Panc1 (cell line): Measurements from ENCODE around the gene GFER. TPM values are rescaled to one million over a fixed set of nuclear protein-coding genes. Genes with fewer than 3 reads are reported as not detected.

Experiments
- ATAC-seq: fragments of 200-7000 bp; cut with Tn5 transposase; 2 replicates; pipeline ENCODE4 v1.9.1; 2020; ENCODE audit warnings: mild to moderate bottlenecking, moderate library complexity
- BruUV-seq: library from RNA; stranded (reverse); fragments of 400-500 nt; replicated peaks from 2 replicates; lab custom pipeline; 2021; lab: Mats Ljungman, UMichigan
- CTCF ChIA-PET: fragments of 300-600 bp; sonication (Branson Sonifier 250); formaldehyde crosslinking; loops from one replicate; lab custom pipeline; 2022; ENCODE audit warnings: antibody characterized with exemption; lab: Charles Lee
- POLR2A ChIA-PET: fragments of 300-600 bp; sonication (Branson Sonifier 250); formaldehyde crosslinking; loops from one replicate; lab custom pipeline; 2022; ENCODE audit warnings: antibody characterized with exemption; lab: Charles Lee
- DNase-seq: peaks from one replicate; pipeline ENCODE4 v3.0.0-alpha.2; 2010; ENCODE audit warnings: low read depth, low spot score
- H3K27ac ChIP-seq: 2 replicates; pipeline ENCODE4 v1.5.1; 2011; ENCODE audit warnings: mild to moderate bottlenecking, low read length, inconsistent platforms
- H3K27me3 ChIP-seq: fragments of 200-500 bp; sonication (Bioruptor generic); 2 replicates; pipeline ENCODE4 v1.6.0; 2014; ENCODE audit warnings: low read length, inconsistent platforms; ENCODE audit not compliant: control insufficient read depth, insufficient read depth
- H3K36me3 ChIP-seq: fragments of 200-500 bp; sonication (Bioruptor generic); 2 replicates; pipeline ENCODE4 v1.5.1; 2014; ENCODE audit warnings: inconsistent platforms, mild to moderate bottlenecking, low read length, moderate library complexity; ENCODE audit not compliant: control insufficient read depth, insufficient read depth
- H3K4me1 ChIP-seq: 2 replicates; pipeline ENCODE4 v1.5.1; 2011; ENCODE audit warnings: inconsistent platforms, mild to moderate bottlenecking, low read length, moderate library complexity; ENCODE audit not compliant: control insufficient read depth, insufficient read depth
- H3K4me3 ChIP-seq, 2 experiments: 2 replicates each; pipeline ENCODE4 v1.5.1; 2011 to 2012; ENCODE audit warnings: low read depth in 2 of 2, low read length in 2 of 2, mild to moderate bottlenecking in 2 of 2, inconsistent platforms in 1 of 2, moderate library complexity in 1 of 2
- H3K9me3 ChIP-seq: fragments of 200-500 bp; sonication (Bioruptor generic); 2 replicates; pipeline ENCODE4 v1.5.1; 2014; ENCODE audit warnings: low read depth, mild to moderate bottlenecking, inconsistent platforms, low read length, moderate library complexity; ENCODE audit not compliant: control insufficient read depth, insufficient read depth
- CTCF ChIP-seq: fragments of 450-650 bp; IDR thresholded peaks from 2 replicates; pipeline ENCODE4 v1.5.1; 2017; ENCODE audit warnings: mild to moderate bottlenecking
- POLR2AphosphoS5 ChIP-seq: IDR thresholded peaks from 2 replicates; pipeline ENCODE4 v1.6.1; 2012; ENCODE audit warnings: mild to moderate bottlenecking, low read depth, low read length, moderate library complexity
- REST ChIP-seq, 2 experiments: IDR thresholded peaks; 2 replicates each; pipeline ENCODE4 v1.6.1; 2011 to 2012; ENCODE audit warnings: low read depth in 2 of 2, control low read depth in 1 of 2, low read length in 1 of 2, mild to moderate bottlenecking in 1 of 2, moderate library complexity in 1 of 2; ENCODE audit not compliant: insufficient read depth in 1 of 2
- SIN3A ChIP-seq: IDR thresholded peaks from 2 replicates; pipeline ENCODE4 v1.6.1; 2012; ENCODE audit warnings: low read depth, mild to moderate bottlenecking, low read length, moderate library complexity, borderline replicate concordance; ENCODE audit not compliant: insufficient read depth
- TCF7L2 ChIP-seq: IDR thresholded peaks from 2 replicates; pipeline ENCODE4 v1.6.1; 2011; ENCODE audit warnings: mild to moderate bottlenecking, low read depth, low read length, inconsistent platforms
- in situ Hi-C: cut with HindIII; loops from 2 replicates; pipeline ENCODE4 v1.10.0; 2016; ENCODE audit warnings: low sequenced_read_pairs, low pct_unique_long_range_greater_than_20kb
- intact Hi-C: fragments of 100-400 bp; cut with micrococcal nuclease; formaldehyde crosslinking; loops from one replicate; pipeline ENCODE4 v1.10.0; 2022; ENCODE audit not compliant: unreplicated experiment
- total RNA-seq: library from RNA; stranded (reverse); gene quantifications from one replicate; pipeline ENCODE4 v1.2.1, GENCODE V29; 2021; ENCODE audit not compliant: unreplicated experiment

Gene GFER
- total RNA-seq, 1 experiment from 2014 or later, result 49.2 TPM

GRCh38 chr16:2028146-2028545 is 44.2 kb downstream of the GFER start:
- CTCF ChIA-PET, result no interaction called here
- intact Hi-C loops (loop anchor here (10.0 kb wide), 1 partner anchor 117 kb away; the partner anchor contains the start of gene RAB26), in situ Hi-C loops (no loop called here)
- H3K27me3 ChIP-seq, result no peaks in the 10 kb centered on the region
- no TSS peak for BruUV-seq
- H3K4me1 ChIP-seq, result peaks cover 70% of the 10 kb centered on the region
- DNase-seq (no peak), ATAC-seq (no peak)
- no peak for TF ChIP-seq TCF7L2
- no peak for TF ChIP-seq POLR2AphosphoS5
- TF ChIP-seq SIN3A, result no peak
- no peak for TF ChIP-seq CTCF
- no peak for TF ChIP-seq REST (IDR thresholded peaks at IDR 0.05; ENCODE audit: insufficient read depth in 1 of 2, low read depth in 2 of 2, low read length in 1 of 2)
- peak overlapping the region; percentile 54 to 59 for H3K4me3 ChIP-seq
- POLR2A ChIA-PET, result no interaction called here
- no peaks in the 10 kb centered on the region for H3K36me3 ChIP-seq
- no peaks in the 10 kb centered on the region for H3K9me3 ChIP-seq
- H3K27ac ChIP-seq, result peak overlapping the region; percentile 76

GRCh38 chr16:2028620-2029220 is 44.7 kb downstream of the GFER start:
- intact Hi-C loops, result loop anchor here (10.0 kb wide), 1 partner anchor 116 kb away; the partner anchor contains the start of gene RAB26
- DNase-seq (no peak), ATAC-seq (no peak)
- in situ Hi-C loops, result no loop called here
- Histone ChIP-seq H3K36me3 (no peaks in the 10 kb centered on the region), H3K4me1 (peaks cover 72% of the 10 kb centered on the region), H3K4me3 (peak overlapping the region; percentile 54 to 59), H3K27me3 (no peaks in the 10 kb centered on the region), H3K9me3 (no peaks in the 10 kb centered on the region), H3K27ac (peak overlapping the region; percentile 76)
- POLR2A ChIA-PET, result no interaction called here
- BruUV-seq, result no TSS peak
- CTCF ChIA-PET, result no interaction called here
- no peak for TF ChIP-seq SIN3A
- no peak for TF ChIP-seq CTCF
- no peak for TF ChIP-seq REST (IDR thresholded peaks at IDR 0.05; ENCODE audit: insufficient read depth in 1 of 2, low read depth in 2 of 2, low read length in 1 of 2)
- no peak for TF ChIP-seq TCF7L2
- no peak for TF ChIP-seq POLR2AphosphoS5
